H1 (cell line): ENCODE data around the gene TTC38. TPM values are rescaled to one million over a fixed set of nuclear protein-coding genes. Genes with fewer than 3 reads are reported as not detected.

ENCODE experiments used
- CHD1 ChIP-seq: IDR thresholded peaks from 2 replicates; pipeline ENCODE4 v1.6.1; 2012; ENCODE audit warnings: low read depth, low read length, improper control_type of control experiment
- EGR1 ChIP-seq: IDR thresholded peaks from 2 replicates; pipeline ENCODE4 v1.6.1; 2011; ENCODE audit warnings: low read depth, low read length, borderline replicate concordance
- GTF2F1 ChIP-seq: IDR thresholded peaks from 2 replicates; pipeline ENCODE4 v1.6.1; 2012; ENCODE audit warnings: low read depth, low read length, improper control_type of control experiment, borderline replicate concordance
- JUND ChIP-seq: IDR thresholded peaks from 2 replicates; pipeline ENCODE4 v1.6.1; 2011; ENCODE audit warnings: mild to moderate bottlenecking, improper control_type of control experiment, low read length
- KDM4A ChIP-seq: IDR thresholded peaks from one replicate; pipeline ENCODE4 v1.7.1; 2012; ENCODE audit warnings: low read depth, mild to moderate bottlenecking, moderate library complexity, low read length, inconsistent platforms; ENCODE audit not compliant: severe bottlenecking
- USF2 ChIP-seq: IDR thresholded peaks from 2 replicates; pipeline ENCODE4 v1.6.1; 2011; ENCODE audit warnings: low read length, improper control_type of control experiment
- polyA plus RNA-seq, 7 experiments: library from polyadenylated mRNA; depleted of rRNA in 3 of 7; stranded (reverse) in 5 of 7; unstranded in 2 of 7; fragments of >200 nt in 5 of 7; fragments of 200-250 nt in 2 of 7; gene quantifications; 1 replicate in 5 of 7; 2 replicates in 1 of 7; 4 replicates in 1 of 7; pipeline versions ENCODE4 v1.2.1 to v1.2.3, GENCODE V29; 2011 to 2013; ENCODE audit warnings: missing spikeins in 2 of 7, mixed read lengths in 2 of 7
- total RNA-seq: library from RNA; stranded (reverse); fragmentation: NEBNext Ultra II Directional; extraction: Animal tissue kit (Norgen Biotek cat#: 25700); gene quantifications from 2 replicates; pipeline ENCODE4 v1.2.1, GENCODE V29; 2021

Gene TTC38
- total and polyA plus RNA-seq, 2 of the 8 experiments (the other 6 are each of a cell fraction or from before 2014, with no cell fraction given) = 25.3 to 34.8 TPM

- TF ChIP-seq EGR1 (no peak), GTF2F1 (no peak), JUND (no peak), USF2 (no peak), CHD1 (no peak), KDM4A (no peak)
Observed at GRCh38 chr22:46319319-46319718, 51.5 kb downstream of the TTC38 start (continued).
